Fibroblast of pulmonary artery (primary cell): ENCODE measurements around the gene GYPB.
"Not testable (repeated sequence)": the region's sequence is repeated elsewhere in the genome, so short reads cannot be mapped to it uniquely, and the experiment has no call there.

Source experiments
- DNase-seq: peaks from one replicate; pipeline ENCODE4 v3.0.0-alpha.2; 2010; ENCODE audit warnings: low read depth
- H3K4me3 ChIP-seq: replicated peaks from 2 replicates; pipeline ENCODE4 v1.5.1; 2011; ENCODE audit warnings: low read depth, mild to moderate bottlenecking, control low read depth, low read length, moderate library complexity
- CTCF ChIP-seq: IDR thresholded peaks from 2 replicates; pipeline ENCODE4 v1.5.1; 2011; ENCODE audit warnings: mild to moderate bottlenecking, control low read depth, low read length, inconsistent platforms; ENCODE audit errors: missing control alignments

Gene GYPB

GRCh38 chr4:143990717-143991116 lies 28.5 kb downstream of the GYPB start:
- H3K4me3 ChIP-seq, DNase-seq: not testable (repeated sequence)

DNA sequence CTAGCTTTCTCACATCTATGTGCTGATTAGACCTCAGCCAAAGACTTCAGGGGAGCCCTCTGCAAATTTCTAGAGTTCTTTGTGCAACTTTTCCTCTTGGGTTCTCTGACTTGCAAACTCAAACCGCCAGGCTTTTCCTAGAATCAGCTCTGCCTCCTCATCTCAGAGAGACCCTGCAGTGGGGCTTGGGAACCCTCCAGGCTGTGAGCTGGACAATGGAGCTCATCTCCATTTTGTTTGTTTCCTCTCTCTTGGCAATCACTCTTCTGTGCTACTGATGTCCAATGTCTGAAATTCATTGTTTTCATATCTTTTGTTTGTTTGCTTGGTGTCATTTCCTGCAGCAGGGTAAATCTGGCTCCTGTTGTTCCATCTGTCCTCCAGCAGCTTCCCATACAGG lies 33.0 kb downstream of the GYPB start:
- no peak for TF ChIP-seq CTCF
- H3K4me3 ChIP-seq = no peak overlapping the region
- no peak for DNase-seq

- TF ChIP-seq CTCF = peak; percentile 16
- DNase-seq = peak; percentile 29
- H3K4me3 ChIP-seq = not testable (repeated sequence)
Measured at GRCh38 chr4:143980776-143981175, 38.4 kb downstream of the GYPB start.

GRCh38 chr4:143975527-143975926 lies 43.7 kb downstream of the GYPB start:
- not testable (repeated sequence) for H3K4me3 ChIP-seq

GRCh38 chr4:143974021-143974420 lies 45.2 kb downstream of the GYPB start:
- not testable (repeated sequence) for DNase-seq, H3K4me3 ChIP-seq

More at GRCh38 chr4:143975527-143975926, 43.7 kb downstream of the GYPB start:
- not testable (repeated sequence) for DNase-seq

DNA sequence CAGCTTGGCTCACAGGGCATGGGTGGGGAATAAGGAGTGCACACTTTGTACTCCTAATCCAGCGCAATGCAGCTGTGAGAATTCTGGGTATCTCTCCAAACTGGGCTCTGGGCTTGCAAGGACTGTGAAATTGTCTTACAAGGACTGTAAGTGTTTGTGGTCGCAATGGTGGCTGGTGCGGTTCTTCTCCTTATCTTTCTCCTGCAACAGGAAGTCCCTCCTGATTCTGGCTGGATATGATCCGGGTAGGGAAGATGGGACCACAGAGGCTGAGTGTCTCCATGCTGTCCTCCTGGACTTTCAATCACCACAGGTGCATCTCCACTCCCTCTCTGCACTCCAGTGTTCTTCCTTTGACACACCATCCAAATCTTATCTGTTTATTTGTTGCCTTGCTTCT lies 58.1 kb downstream of the GYPB start:
- H3K4me3 ChIP-seq = no peak overlapping the region
- no peak for DNase-seq
- no peak for TF ChIP-seq CTCF

DNA sequence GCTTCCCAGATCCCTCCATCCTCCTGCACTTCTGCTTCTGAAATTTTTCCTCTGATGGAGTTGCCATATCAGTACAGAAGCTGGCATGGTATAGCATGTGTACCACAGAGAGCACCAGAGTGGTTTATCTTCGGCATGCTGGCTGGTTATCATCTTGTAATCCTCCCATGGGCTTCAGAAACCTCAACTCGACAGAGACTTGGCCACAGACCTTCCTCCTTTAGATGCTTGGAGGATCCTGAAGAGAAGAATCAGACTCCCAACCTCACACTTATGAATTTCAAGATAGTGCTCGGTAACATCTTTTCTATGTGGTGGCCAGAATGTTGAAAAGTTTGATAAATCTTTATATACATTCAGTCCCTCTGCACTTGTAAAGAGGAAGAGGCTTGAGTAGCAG lies 63.9 kb downstream of the GYPB start:
- DNase-seq, H3K4me3 ChIP-seq: not testable (repeated sequence)

GRCh38 chr4:143951458-143951972 lies 67.7 kb downstream of the GYPB start:
- DNase-seq, H3K4me3 ChIP-seq: not testable (repeated sequence)

DNA sequence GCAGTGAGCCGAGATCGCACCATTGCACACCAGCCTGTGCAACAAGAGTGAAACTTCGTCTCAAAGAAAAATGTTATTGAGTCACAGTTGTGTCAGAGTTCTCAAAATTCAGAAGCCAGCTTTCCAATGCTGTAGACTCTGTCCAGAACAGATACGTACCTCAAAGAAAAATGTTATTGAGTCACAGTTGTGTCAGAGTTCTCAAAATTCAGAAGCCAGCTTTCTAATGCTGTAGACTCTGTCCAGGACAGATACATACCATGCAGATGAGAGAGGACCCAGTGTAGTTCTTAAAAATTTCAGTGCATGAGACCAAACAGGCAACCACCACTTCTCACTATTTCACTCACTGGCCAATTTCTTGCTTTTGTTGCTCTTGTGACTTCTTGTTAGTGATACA lies 68.2 kb downstream of the GYPB start:
- not testable (repeated sequence) for DNase-seq, H3K4me3 ChIP-seq

DNA sequence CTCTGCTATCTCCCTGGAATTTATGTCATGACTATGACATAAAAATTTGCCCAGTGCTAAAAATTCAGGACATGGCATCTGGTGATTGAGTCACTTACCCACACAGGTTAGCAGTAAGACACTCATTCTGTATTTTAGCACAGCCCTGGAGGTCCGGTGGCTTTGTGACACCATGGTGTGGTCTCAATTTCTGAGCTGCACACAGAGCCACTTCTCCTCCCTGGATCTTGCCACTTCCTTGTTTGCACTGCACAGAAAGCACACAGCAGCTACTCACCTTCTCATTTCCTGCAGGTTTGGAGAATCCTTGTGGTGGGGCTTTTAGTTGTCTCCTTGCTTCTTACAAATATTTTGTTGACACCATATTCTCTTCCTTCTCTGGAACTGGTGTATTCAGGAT lies 69.0 kb downstream of the GYPB start:
- H3K4me3 ChIP-seq, DNase-seq: not testable (repeated sequence)

GRCh38 chr4:143947493-143947892 lies 71.7 kb downstream of the GYPB start:
- H3K4me3 ChIP-seq, DNase-seq: not testable (repeated sequence)
